ENCODE results near the gene YEATS4. TPM values are rescaled to one million over a fixed set of nuclear protein-coding genes. Genes with fewer than 3 reads are reported as not detected.
A peak's percentile ranks its signal among the peaks of the same experiment; 100 is the strongest.

The YEATS4 gene
- total and polyA plus RNA-seq, 8 donors, result 6.0 to 15.6 (median 10.6) TPM

- H3K4me1 ChIP-seq, result peaks cover 12 to 21% (median 18%) of the 10 kb centered on the region in 3 donors
- intact Hi-C loops (cut with DNase I), result no loop called here
- no peaks in the 10 kb centered on the region for H3K9me3 ChIP-seq
- ATAC-seq (peak; percentile 33 to 47 (median 41)), FAIRE-seq (no peak), DNase-seq (peak in 1 of 6 donors; percentile 32)
- H3K27ac ChIP-seq, result peak overlapping the region; percentile 69 to 93 (median 82)
- 10% methylated on average over 7 of the region's 7 CpGs for WGBS, 2 donors
- no peaks in the 10 kb centered on the region for H3K36me3 ChIP-seq
- no peak for TF ChIP-seq CTCF (IDR thresholded peaks at IDR 0.05)
- H3K27me3 ChIP-seq, result no peaks in the 10 kb centered on the region
- H3K4me3 ChIP-seq, result peak overlapping the region; percentile 25 to 49 (median 36)
These were observed 28.0 kb upstream of the YEATS4 start for GRCh38 chr12:69331519-69331908.

GRCh38 chr12:69331909-69332684 is 27.4 kb upstream of the YEATS4 start:
- peak in 4 of 6 donors; percentile 29 to 59 (median 31) for DNase-seq
- FAIRE-seq, result no peak
- H3K9me3 ChIP-seq, result no peaks in the 10 kb centered on the region
- ATAC-seq, result peak; percentile 20 to 41 (median 28)
- peak overlapping the region; percentile 69 to 93 (median 82) for H3K27ac ChIP-seq
- intact Hi-C loops (cut with DNase I), result no loop called here
- WGBS, 2 donors, result 50 to 53% methylated on average over 20 of the region's 20 CpGs
- peak overlapping the region in 3 of 4 donors; percentile 25 to 49 (median 44) for H3K4me3 ChIP-seq
- no peak for TF ChIP-seq CTCF (IDR thresholded peaks at IDR 0.05)
- H3K36me3 ChIP-seq, result no peaks in the 10 kb centered on the region
- H3K27me3 ChIP-seq, result no peaks in the 10 kb centered on the region
- peaks cover 13 to 26% (median 19%) of the 10 kb centered on the region in 3 donors for H3K4me1 ChIP-seq

GRCh38 chr12:69332815-69333358 is 26.7 kb upstream of the YEATS4 start:
- H3K27me3 ChIP-seq, result no peaks in the 10 kb centered on the region
- DNase-seq (peak in 3 of 6 donors; percentile 53 to 60 (median 56)), FAIRE-seq (no peak), ATAC-seq (peak; percentile 52 to 68 (median 64))
- WGBS, 2 donors, result 43 to 45% methylated on average over 6 of the region's 6 CpGs
- H3K27ac ChIP-seq, result peak overlapping the region; percentile 69 to 93 (median 82)
- peaks cover 19 to 34% (median 27%) of the 10 kb centered on the region in 3 donors for H3K4me1 ChIP-seq
- H3K36me3 ChIP-seq, result no peaks in the 10 kb centered on the region
- no peak for TF ChIP-seq CTCF (IDR thresholded peaks at IDR 0.05)
- no peaks in the 10 kb centered on the region for H3K9me3 ChIP-seq
- H3K4me3 ChIP-seq, result peak overlapping the region in 2 of 4 donors; percentile 44 to 49
- intact Hi-C loops (cut with DNase I), result no loop called here

GRCh38 chr12:69334158-69334557 is 25.4 kb upstream of the YEATS4 start:
- TF ChIP-seq CTCF (IDR thresholded peaks at IDR 0.05), result no peak
- peak overlapping the region in 2 of 4 donors; percentile 86 to 93 for H3K27ac ChIP-seq
- no peak for ATAC-seq
- intact Hi-C loops (cut with DNase I), result no loop called here
- FAIRE-seq, result no peak
- H3K27me3 ChIP-seq, result no peaks in the 10 kb centered on the region
- no peak overlapping the region for H3K4me3 ChIP-seq
- H3K9me3 ChIP-seq, result no peaks in the 10 kb centered on the region
- DNase-seq, result no peak
- peaks cover 25 to 44% (median 40%) of the 10 kb centered on the region in 3 donors for H3K4me1 ChIP-seq
- H3K36me3 ChIP-seq, result no peaks in the 10 kb centered on the region
